ENCODE results near the gene AP1M2. TPM values are rescaled to one million over a fixed set of nuclear protein-coding genes. Genes with fewer than 3 reads are reported as not detected.

AP1M2 gene
- polyA plus RNA-seq, 6 donors from 2014 or later, result 0.66 to 0.94 TPM; not detected in 4

GRCh38 chr19:10615429-10616023 lies 28.4 kb upstream of the AP1M2 start:
- Mint-ChIP-seq H3K4me1 (peaks cover 22 to 70% (median 38%) of the 10 kb centered on the region in 3 donors), H3K36me3 (no peaks in the 10 kb centered on the region), H3K9me3 (no peaks in the 10 kb centered on the region), H3K27ac (peak overlapping the region; percentile 77 to 94 (median 86)), H3K27me3 (no peaks in the 10 kb centered on the region), H3K4me3 (peak overlapping the region; percentile 32 to 89 (median 83))
- ATAC-seq (ENCODE audit: low read depth in 2 of 2), result peak; percentile 79 to 89
- peak; percentile 35 for DNase-seq

- peak overlapping the region in 5 of 6 donors; percentile 19 to 95 (median 41) for H3K27ac Mint-ChIP-seq
- H3K9me3 Mint-ChIP-seq, result no peaks in the 10 kb centered on the region
- ATAC-seq (ENCODE audit: low read depth in 2 of 2), result no peak
These were observed 25.5 kb upstream of the AP1M2 start for GRCh38 chr19:10612499-10613119.

GRCh38 chr19:10611907-10612306 lies 24.8 kb upstream of the AP1M2 start:
- Mint-ChIP-seq H3K4me1 (peaks cover 14 to 68% (median 30%) of the 10 kb centered on the region in 3 donors), H3K4me3 (peak overlapping the region in 2 of 8 donors; percentile 16 to 37), H3K36me3 (no peaks in the 10 kb centered on the region), H3K27me3 (no peaks in the 10 kb centered on the region), H3K27ac (peak overlapping the region in 3 of 6 donors; percentile 22 to 36 (median 29)), H3K9me3 (no peaks in the 10 kb centered on the region)
- DNase-seq (no peak), ATAC-seq (ENCODE audit: low read depth in 2 of 2) (no peak)

More at GRCh38 chr19:10612499-10613119, 25.5 kb upstream of the AP1M2 start:
- Mint-ChIP-seq H3K4me1 (peaks cover 19 to 70% (median 32%) of the 10 kb centered on the region in 3 donors), H3K4me3 (peak overlapping the region in 5 of 8 donors; percentile 20 to 68 (median 47)), H3K27me3 (no peaks in the 10 kb centered on the region), H3K36me3 (no peaks in the 10 kb centered on the region)
- DNase-seq, result no peak

DNA sequence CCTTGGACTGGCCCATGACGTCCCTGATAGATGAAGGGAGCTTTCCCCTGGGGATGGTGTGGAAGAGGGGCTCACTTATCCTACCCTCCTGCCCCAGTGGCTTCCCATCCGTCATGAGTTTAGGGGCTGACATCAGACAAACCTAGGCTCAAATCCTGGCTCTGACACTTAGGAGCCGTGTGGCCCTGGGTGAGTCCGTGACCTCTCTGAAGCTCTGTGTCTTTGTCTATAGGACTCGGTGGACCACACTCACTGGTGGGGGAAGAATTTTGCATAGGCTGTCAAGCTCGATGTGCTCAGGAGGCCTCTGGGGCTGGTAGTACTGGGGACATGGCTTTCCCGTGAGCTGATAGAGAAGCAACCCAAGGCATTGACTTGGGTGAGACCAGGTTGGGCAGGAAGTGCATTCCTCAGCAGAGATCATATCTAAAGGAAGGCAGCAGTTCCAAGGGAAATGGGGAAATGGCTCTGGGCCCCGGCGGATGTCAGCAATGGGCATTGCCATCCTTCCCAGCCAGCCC lies 17.4 kb upstream of the AP1M2 start:
- DNase-seq (no peak), ATAC-seq (ENCODE audit: low read depth in 2 of 2) (peak; percentile 19 to 26)
- no peaks in the 10 kb centered on the region for H3K9me3 Mint-ChIP-seq
- no peaks in the 10 kb centered on the region for H3K27me3 Mint-ChIP-seq
- peaks cover 0 to 8% of the 10 kb centered on the region in 2 donors for H3K36me3 Mint-ChIP-seq
- peaks cover 20 to 71% (median 37%) of the 10 kb centered on the region in 3 donors for H3K4me1 Mint-ChIP-seq
- peak overlapping the region; percentile 88 to 100 (median 99) for H3K4me3 Mint-ChIP-seq
- H3K27ac Mint-ChIP-seq, result peak overlapping the region; percentile 97 to 100 (median 100)

DNA sequence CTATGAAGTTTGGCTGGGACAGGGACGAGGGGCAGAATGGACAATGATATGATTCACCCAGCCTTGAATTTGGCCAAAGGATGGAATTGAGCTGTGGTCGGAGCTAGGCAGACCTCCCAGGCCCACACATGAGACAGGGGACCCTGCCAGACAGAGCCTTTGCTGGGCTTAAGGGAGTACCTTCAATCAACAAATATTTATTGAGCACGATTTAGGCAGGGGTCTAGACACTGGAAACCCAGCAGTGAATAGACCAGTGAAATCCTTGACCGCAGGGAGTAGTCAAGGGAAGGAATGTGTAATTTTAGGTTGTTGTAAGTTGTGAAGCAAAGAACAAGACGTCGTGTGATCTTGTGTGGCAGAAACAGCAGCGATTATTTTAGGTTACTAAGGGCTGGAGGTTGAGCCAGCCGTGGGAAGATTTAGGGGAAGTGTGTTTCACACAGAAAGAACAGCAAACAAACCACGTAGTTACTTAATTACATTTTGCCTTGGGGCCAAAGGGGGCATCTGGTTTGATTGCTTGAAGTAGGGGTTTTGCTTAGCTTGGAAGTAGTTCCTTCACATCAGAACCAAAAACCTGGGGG lies 16.9 kb upstream of the AP1M2 start:
- DNase-seq (peak; percentile 76), ATAC-seq (ENCODE audit: low read depth in 2 of 2) (peak; percentile 51 to 56)
- no peaks in the 10 kb centered on the region for H3K27me3 Mint-ChIP-seq
- H3K27ac Mint-ChIP-seq, result peak overlapping the region; percentile 97 to 100 (median 100)
- peaks cover 20 to 66% (median 37%) of the 10 kb centered on the region in 3 donors for H3K4me1 Mint-ChIP-seq
- no peaks in the 10 kb centered on the region for H3K9me3 Mint-ChIP-seq
- H3K4me3 Mint-ChIP-seq, result peak overlapping the region; percentile 88 to 100 (median 99)
- peaks cover 0 to 8% of the 10 kb centered on the region in 2 donors for H3K36me3 Mint-ChIP-seq

DNA sequence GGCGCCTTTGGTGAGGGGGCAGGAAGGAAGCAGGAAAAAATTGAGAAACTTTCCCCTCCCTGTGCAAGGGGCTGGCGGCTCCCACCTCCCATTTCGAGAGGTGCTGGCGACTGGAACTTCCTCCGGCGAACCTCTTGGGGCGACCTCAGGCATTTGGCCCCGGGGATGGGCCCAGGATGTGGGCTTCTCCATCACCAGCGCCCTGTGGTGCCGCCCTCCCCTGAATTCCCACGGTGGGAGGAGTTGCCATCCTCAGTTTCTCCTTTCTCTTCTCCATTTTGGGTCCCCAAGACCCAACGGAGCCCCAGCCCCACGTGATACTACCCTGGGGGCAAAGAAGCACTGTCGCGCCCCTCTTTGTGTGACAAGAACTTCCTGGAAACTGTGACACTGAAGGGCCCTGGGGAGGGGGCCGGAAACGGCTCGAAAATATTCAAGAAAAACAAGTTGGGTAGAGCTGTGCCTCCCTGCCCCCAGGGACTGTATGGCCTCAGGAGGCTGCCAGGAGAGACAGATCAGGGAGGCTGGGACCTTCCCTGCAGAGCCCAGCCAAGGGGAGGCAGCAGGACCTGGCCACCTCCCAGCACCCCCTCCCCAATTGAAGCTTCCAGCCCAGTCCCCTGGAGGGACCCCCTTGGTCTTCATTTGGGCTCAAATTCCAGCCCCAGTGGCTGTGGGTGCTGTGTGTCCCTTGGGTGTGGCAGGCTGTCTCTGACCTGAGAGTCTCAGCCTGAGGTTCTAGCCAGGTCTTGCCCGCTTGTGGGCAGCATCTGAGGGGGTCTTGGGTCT lies 16.2 kb upstream of the AP1M2 start:
- peaks cover 20 to 61% (median 37%) of the 10 kb centered on the region in 3 donors for H3K4me1 Mint-ChIP-seq
- peak; percentile 87 for DNase-seq
- H3K36me3 Mint-ChIP-seq, result peaks cover 0 to 8% of the 10 kb centered on the region in 2 donors
- H3K27ac Mint-ChIP-seq, result peak overlapping the region; percentile 97 to 100 (median 100)
- peak; percentile 53 to 56 for ATAC-seq (ENCODE audit: low read depth in 2 of 2)
- H3K4me3 Mint-ChIP-seq, result peak overlapping the region; percentile 88 to 100 (median 99)
- H3K9me3 Mint-ChIP-seq, result no peaks in the 10 kb centered on the region
- H3K27me3 Mint-ChIP-seq, result no peaks in the 10 kb centered on the region

DNA sequence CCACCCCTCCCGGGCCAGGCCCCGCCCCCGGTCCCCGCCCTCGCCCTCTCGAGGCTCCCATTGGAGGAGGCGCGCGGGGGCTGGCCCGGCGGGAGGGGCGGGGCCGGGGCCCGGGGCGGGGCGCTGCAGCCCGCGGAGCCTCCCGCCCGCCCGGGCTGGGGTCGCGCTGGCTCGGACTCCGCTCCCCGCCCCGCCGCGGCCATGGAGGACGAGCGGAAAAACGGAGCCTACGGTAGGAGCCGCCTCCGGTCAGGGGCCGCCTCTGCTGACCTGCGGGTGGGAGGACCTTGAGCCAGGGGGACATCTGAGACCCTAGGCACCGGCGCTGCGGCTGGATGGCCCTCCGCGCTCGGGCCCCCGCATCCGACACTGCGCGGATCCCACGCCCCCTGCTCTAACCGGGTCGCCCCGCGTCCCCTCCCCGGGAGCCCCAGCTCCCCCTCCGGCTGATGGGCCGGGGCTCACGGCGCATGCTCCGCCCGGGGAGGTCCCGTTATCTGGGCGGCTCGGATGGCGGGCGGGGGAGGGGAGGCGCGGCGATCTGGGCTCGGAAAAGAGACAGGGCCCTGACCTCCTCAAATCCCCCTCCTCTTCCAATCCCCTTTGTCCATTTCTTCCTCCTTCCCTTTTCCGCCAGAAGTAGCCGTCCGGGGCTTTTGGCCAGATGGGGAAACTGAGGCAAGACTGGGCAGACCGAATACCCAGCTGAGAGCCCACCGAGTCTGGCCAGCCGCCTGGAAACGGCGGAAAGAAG lies 15.4 kb upstream of the AP1M2 start:
- DNase-seq (peak; percentile 82), ATAC-seq (ENCODE audit: low read depth in 2 of 2) (peak; percentile 61 to 68)
- Mint-ChIP-seq H3K4me1 (peaks cover 24 to 62% (median 44%) of the 10 kb centered on the region in 3 donors), H3K27ac (peak overlapping the region; percentile 97 to 100 (median 100)), H3K4me3 (peak overlapping the region; percentile 88 to 100 (median 99)), H3K36me3 (peaks cover 0 to 8% of the 10 kb centered on the region in 2 donors), H3K9me3 (no peaks in the 10 kb centered on the region), H3K27me3 (no peaks in the 10 kb centered on the region)

GRCh38 chr19:10601999-10602329 lies 14.9 kb upstream of the AP1M2 start:
- H3K4me3 Mint-ChIP-seq, result peak overlapping the region; percentile 75 to 98 (median 78)
- ATAC-seq (ENCODE audit: low read depth in 2 of 2) (no peak), DNase-seq (no peak)
- H3K9me3 Mint-ChIP-seq, result no peaks in the 10 kb centered on the region
- no peaks in the 10 kb centered on the region for H3K27me3 Mint-ChIP-seq
- H3K27ac Mint-ChIP-seq, result peak overlapping the region in 5 of 6 donors; percentile 33 to 100 (median 87)
- peaks cover 0 to 8% of the 10 kb centered on the region in 2 donors for H3K36me3 Mint-ChIP-seq
- H3K4me1 Mint-ChIP-seq, result peaks cover 27 to 60% (median 45%) of the 10 kb centered on the region in 3 donors

DNA sequence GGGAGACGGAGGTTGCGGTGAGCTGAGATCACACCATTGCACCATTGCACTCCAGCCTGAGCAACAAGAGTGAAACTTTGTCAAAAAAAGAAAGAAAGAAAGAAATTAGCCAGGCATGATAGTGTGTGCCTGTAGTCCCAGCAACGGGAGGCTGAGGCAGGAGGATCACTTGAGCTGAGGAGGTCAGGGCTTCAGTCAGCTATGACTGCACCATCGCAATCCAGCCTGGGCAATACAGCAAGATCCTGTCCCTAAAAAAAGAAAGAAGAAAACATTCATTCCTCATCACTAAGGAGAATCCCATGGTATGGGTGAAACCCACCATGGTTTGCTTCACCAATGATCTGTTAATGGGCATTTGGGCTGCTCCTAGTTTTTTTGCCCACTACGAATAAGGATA lies 13.0 kb upstream of the AP1M2 start:
- Mint-ChIP-seq H3K9me3 (no peaks in the 10 kb centered on the region), H3K27me3 (no peaks in the 10 kb centered on the region), H3K27ac (peak overlapping the region in 2 of 6 donors; percentile 28 to 87), H3K36me3 (peaks cover 0 to 8% of the 10 kb centered on the region in 2 donors), H3K4me3 (peak overlapping the region in 3 of 8 donors; percentile 57 to 75 (median 70)), H3K4me1 (peaks cover 39 to 63% (median 57%) of the 10 kb centered on the region in 3 donors)
- ATAC-seq (ENCODE audit: low read depth in 2 of 2) (no peak), DNase-seq (no peak)

DNA sequence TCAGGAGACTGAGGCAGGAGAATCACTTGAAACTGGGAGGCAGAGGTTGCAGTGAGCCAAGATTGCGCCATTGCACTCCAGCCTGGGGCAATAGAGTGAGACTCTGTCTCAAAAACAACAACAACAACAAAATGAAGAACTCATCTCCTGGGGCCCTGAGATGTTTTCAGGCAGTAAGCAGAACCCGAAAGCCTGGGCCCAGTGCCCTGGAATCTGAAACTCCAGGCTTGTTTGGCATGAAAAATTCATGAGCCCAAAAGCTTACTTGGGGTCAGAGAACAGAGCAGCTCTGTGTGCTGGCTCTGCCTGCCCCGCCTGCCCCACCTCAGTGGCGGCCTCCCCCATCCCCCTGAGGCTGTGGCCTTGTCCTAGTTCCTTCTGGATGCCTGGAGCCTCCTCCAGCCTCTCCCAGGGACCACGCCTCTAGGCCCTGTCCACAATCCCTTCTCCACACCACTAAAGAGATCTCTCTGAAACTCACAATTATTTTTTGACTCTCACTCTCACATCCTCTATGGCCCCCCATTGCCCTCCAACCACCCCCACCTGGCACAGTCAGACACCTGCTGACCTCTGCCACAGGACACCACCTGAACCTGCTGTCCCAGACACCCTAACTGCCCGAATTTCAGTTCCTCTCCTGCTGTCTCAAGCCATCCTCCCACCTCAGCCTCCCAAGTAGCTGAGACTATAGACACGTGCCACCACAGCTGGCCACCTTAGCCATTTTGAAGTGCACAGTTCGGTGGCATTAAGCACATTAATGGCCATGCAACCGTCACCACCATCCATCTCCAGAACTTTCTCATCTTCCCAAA lies 6.9 kb upstream of the AP1M2 start:
- peak; percentile 44 to 52 for ATAC-seq (ENCODE audit: low read depth in 2 of 2)
- Mint-ChIP-seq H3K36me3 (no peaks in the 10 kb centered on the region), H3K9me3 (no peaks in the 10 kb centered on the region), H3K4me3 (peak overlapping the region; percentile 44 to 91 (median 73)), H3K4me1 (peaks cover 28 to 44% (median 40%) of the 10 kb centered on the region in 3 donors), H3K27me3 (no peaks in the 10 kb centered on the region), H3K27ac (peak overlapping the region; percentile 30 to 94 (median 80))
- peak; percentile 52 for DNase-seq

GRCh38 chr19:10593148-10593547 lies 6.0 kb upstream of the AP1M2 start:
- no peak overlapping the region for H3K4me3 Mint-ChIP-seq
- no peak overlapping the region for H3K27ac Mint-ChIP-seq
- DNase-seq (no peak), ATAC-seq (ENCODE audit: low read depth in 2 of 2) (no peak)
- H3K36me3 Mint-ChIP-seq, result no peaks in the 10 kb centered on the region
- H3K4me1 Mint-ChIP-seq, result peaks cover 27 to 43% (median 38%) of the 10 kb centered on the region in 3 donors
- H3K27me3 Mint-ChIP-seq, result peaks cover 0 to under 1% (median 0%) of the 10 kb centered on the region in 3 donors
- no peaks in the 10 kb centered on the region for H3K9me3 Mint-ChIP-seq

DNA sequence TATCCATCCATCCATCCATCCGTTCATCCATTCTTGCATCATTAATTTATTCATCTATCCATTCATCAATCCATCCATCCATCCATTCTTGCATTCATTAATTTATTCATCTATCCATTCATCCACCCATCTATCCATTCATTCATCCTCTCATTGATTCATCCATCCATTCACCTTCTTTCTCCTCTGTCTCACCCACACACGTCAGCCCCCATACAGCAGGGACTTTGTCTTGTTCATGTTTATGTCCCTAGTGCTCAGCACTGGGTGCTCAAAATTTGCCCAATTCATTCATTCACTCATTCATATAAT lies 683 bp upstream of the AP1M2 start:
- no peak for ATAC-seq (ENCODE audit: low read depth in 2 of 2)
- H3K4me1 Mint-ChIP-seq, result peaks cover 19 to 26% (median 21%) of the 10 kb centered on the region in 3 donors

More for the DNA sequence above, 683 bp upstream of the AP1M2 start:
- Mint-ChIP-seq H3K27me3 (peaks cover 6 to 10% (median 9%) of the 10 kb centered on the region in 3 donors), H3K9me3 (peaks cover 0 to 6% (median 0%) of the 10 kb centered on the region in 7 donors), H3K36me3 (no peaks in the 10 kb centered on the region), H3K27ac (peak overlapping the region in 1 of 6 donors; percentile 23), H3K4me3 (no peak overlapping the region)
- DNase-seq, result no peak
